ENCODE data around the gene PAK1IP1.
"Not testable (repeated sequence)": the region's sequence is repeated elsewhere in the genome, so short reads cannot be mapped to it uniquely, and the experiment has no call there.

Gene PAK1IP1

DNA sequence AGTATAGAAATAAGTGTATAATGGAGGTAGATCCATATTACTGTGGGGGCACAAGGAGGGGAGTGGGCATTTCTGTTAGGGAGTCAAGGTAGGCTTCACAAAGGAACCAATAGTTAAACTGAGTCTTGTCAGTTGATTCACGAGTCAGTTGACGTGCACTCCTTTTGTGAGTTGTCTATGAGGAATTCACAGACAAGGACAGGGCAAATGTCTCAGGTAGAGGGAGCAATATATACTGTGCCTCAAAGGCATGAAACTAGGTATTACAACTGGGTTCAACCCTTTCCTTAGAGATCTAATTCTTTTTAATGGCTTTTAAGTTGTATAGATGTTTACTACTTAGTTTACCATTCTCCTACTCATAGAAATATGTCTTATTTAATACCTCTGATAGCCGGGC is 39.1 kb downstream of the PAK1IP1 start:
- no peak for DNase-seq (ENCODE audit: low read depth in 1 of 2, low spot score in 1 of 2)
- Histone ChIP-seq H3K27me3 (ENCODE audit: insufficient read depth, poor library complexity, severe bottlenecking) (no peaks in the 10 kb centered on the region), H3K27ac (replicated peaks) (no peak overlapping the region), H3K4me3 (replicated peaks; ENCODE audit: insufficient read depth, low read length) (no peak overlapping the region)
- TF ChIP-seq GABPA (IDR thresholded peaks at IDR 0.05; ENCODE audit: low read depth) (no peak), SPI1 (IDR thresholded peaks at IDR 0.05; ENCODE audit: borderline replicate concordance, low read depth) (no peak), POLR2AphosphoS5 (IDR thresholded peaks at IDR 0.05; ENCODE audit: low read depth) (no peak)
- TF ChIP-seq, protein P1, sequence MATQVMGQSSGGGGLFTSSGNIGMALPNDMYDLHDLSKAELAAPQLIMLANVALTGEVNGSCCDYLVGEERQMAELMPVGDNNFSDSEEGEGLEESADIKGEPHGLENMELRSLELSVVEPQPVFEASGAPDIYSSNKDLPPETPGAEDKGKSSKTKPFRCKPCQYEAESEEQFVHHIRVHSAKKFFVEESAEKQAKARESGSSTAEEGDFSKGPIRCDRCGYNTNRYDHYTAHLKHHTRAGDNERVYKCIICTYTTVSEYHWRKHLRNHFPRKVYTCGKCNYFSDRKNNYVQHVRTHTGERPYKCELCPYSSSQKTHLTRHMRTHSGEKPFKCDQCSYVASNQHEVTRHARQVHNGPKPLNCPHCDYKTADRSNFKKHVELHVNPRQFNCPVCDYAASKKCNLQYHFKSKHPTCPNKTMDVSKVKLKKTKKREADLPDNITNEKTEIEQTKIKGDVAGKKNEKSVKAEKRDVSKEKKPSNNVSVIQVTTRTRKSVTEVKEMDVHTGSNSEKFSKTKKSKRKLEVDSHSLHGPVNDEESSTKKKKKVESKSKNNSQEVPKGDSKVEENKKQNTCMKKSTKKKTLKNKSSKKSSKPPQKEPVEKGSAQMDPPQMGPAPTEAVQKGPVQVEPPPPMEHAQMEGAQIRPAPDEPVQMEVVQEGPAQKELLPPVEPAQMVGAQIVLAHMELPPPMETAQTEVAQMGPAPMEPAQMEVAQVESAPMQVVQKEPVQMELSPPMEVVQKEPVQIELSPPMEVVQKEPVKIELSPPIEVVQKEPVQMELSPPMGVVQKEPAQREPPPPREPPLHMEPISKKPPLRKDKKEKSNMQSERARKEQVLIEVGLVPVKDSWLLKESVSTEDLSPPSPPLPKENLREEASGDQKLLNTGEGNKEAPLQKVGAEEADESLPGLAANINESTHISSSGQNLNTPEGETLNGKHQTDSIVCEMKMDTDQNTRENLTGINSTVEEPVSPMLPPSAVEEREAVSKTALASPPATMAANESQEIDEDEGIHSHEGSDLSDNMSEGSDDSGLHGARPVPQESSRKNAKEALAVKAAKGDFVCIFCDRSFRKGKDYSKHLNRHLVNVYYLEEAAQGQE (IDR thresholded peaks at IDR 0.05; ENCODE audit: insufficient replicate concordance, low read depth): no peak
- TF ChIP-seq, protein P2, sequence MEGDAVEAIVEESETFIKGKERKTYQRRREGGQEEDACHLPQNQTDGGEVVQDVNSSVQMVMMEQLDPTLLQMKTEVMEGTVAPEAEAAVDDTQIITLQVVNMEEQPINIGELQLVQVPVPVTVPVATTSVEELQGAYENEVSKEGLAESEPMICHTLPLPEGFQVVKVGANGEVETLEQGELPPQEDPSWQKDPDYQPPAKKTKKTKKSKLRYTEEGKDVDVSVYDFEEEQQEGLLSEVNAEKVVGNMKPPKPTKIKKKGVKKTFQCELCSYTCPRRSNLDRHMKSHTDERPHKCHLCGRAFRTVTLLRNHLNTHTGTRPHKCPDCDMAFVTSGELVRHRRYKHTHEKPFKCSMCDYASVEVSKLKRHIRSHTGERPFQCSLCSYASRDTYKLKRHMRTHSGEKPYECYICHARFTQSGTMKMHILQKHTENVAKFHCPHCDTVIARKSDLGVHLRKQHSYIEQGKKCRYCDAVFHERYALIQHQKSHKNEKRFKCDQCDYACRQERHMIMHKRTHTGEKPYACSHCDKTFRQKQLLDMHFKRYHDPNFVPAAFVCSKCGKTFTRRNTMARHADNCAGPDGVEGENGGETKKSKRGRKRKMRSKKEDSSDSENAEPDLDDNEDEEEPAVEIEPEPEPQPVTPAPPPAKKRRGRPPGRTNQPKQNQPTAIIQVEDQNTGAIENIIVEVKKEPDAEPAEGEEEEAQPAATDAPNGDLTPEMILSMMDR (IDR thresholded peaks at IDR 0.05; ENCODE audit: insufficient read depth, low read length): no peak

DNA sequence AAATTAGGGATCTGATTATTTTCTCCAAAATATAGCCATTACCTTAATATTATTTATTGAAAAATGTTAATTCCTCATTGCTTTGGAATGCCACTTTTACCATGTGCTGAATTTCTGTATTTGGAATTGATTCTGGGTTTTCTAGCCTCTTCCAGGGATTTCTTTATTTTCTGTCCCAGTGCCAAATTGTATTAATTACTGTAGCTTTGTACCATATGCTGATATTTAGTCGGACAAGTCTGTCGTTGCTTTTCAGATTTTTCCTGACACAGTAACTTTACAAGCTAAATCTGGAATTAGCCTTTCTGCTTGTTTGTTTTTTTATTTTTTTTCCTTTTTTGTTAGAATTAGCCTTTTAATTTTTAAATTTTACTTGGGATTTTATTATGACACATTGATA is 42.0 kb downstream of the PAK1IP1 start:
- Histone ChIP-seq H3K27ac (replicated peaks) (no peak overlapping the region), H3K4me3 (replicated peaks; ENCODE audit: insufficient read depth, low read length) (no peak overlapping the region), H3K27me3 (ENCODE audit: insufficient read depth, poor library complexity, severe bottlenecking) (no peaks in the 10 kb centered on the region)
- no peak for TF ChIP-seq POLR2AphosphoS5 (IDR thresholded peaks at IDR 0.05; ENCODE audit: low read depth)
- TF ChIP-seq, protein P1 (IDR thresholded peaks at IDR 0.05; ENCODE audit: insufficient replicate concordance, low read depth): no peak
- no peak for TF ChIP-seq SPI1 (IDR thresholded peaks at IDR 0.05; ENCODE audit: borderline replicate concordance, low read depth)
- TF ChIP-seq, protein P2 (IDR thresholded peaks at IDR 0.05; ENCODE audit: insufficient read depth, low read length): no peak
- no peak for DNase-seq (ENCODE audit: low read depth in 1 of 2, low spot score in 1 of 2)

DNA sequence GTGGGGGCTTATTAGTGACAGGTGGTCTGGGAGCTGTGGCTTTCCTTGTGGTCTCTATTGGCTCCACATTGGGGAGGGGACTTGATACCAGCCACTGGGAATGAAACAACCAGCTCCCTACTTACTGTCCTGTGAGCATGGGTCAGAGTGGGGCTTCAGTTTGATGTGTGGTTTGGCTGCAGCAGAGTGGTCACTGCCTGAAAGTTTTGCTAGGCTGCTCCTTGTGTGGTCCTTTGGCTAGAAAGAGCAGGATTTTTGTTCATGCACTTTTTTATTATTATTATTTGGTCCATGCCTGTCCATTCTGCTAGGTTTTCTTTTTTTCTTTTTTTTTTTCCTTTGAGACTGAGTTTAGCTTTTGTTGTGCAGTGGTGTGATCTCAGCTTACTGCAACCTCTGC is 45.3 kb downstream of the PAK1IP1 start:
- Histone ChIP-seq H3K4me3 (replicated peaks; ENCODE audit: insufficient read depth, low read length) (no peak overlapping the region), H3K27ac (replicated peaks) (no peak overlapping the region), H3K27me3 (ENCODE audit: insufficient read depth, poor library complexity, severe bottlenecking) (no peaks in the 10 kb centered on the region)
- no peak for DNase-seq (ENCODE audit: low read depth in 1 of 2, low spot score in 1 of 2)
- TF ChIP-seq, protein P2 (IDR thresholded peaks at IDR 0.05; ENCODE audit: insufficient read depth, low read length): no peak
- TF ChIP-seq, protein P1 (IDR thresholded peaks at IDR 0.05; ENCODE audit: insufficient replicate concordance, low read depth): no peak

DNA sequence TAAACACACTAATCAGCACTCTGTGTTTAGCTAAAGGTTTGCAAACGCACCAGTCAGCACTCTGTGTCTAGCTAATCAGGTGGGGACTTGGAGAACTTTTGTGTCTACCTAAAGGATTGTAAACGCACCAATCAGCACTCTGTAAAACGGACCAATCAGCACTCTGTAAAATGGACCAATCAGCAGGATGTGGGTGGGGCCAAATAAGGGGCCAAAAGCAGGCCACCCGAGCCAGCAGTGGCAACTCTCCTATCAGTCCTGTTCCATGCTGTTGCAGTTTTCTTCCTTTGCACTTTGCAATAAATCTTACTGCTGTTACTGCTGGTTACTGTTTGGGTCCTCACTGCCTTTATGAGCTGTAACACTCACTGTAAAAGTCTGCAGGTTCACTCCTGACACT is 46.9 kb downstream of the PAK1IP1 start:
- not testable (repeated sequence) for H3K4me3 ChIP-seq (replicated peaks; ENCODE audit: insufficient read depth, low read length); DNase-seq (ENCODE audit: low read depth in 1 of 2, low spot score in 1 of 2); H3K27ac ChIP-seq (replicated peaks); H3K27me3 ChIP-seq (ENCODE audit: insufficient read depth, poor library complexity, severe bottlenecking)
